Measurements from ENCODE around the gene ZNF581. TPM values are rescaled to one million over a fixed set of nuclear protein-coding genes. Genes with fewer than 3 reads are reported as not detected.

Gene ZNF581
- total and polyA plus RNA-seq, 9 donors = 11.2 to 40.2 (median 34.0) TPM

DNA sequence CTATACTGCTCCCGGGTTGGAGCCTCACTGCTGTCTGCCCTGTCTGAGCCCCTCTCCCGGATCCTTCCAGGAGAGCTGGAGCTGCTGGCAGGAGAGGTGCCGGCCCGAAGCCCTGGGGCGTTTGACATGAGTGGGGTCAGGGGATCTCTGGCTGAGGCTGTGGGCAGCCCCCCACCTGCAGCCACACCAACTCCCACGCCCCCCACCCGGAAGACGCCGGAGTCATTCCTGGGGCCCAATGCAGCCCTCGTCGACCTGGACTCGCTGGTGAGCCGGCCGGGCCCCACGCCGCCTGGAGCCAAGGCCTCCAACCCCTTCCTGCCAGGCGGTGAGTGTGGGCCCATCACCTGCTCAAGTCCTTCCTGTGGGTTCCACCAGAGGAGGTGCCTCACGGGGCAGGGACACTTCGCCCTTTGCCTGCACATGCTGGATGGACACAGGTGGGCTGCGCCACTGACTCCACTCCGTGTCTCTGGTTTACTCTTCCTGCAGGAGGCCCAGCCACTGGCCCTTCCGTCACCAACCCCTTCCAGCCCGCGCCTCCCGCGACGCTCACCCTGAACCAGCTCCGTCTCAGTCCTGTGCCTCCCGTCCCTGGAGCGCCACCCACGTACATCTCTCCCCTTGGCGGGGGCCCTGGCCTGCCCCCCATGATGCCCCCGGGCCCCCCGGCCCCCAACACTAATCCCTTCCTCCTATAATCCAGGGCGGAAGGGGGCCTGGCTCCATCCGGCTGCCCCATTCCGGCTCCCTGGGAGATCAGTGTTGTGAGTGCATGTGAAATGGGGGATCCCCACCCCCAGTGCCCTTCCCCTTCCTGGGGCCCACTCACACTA, 51.4 kb downstream of the ZNF581 start:
- peak in 2 of 5 donors; percentile 6 to 33 for DNase-seq
- intact Hi-C loops (cut with DNase I) = no loop called here

More for the DNA sequence above, 51.4 kb downstream of the ZNF581 start:
- Histone ChIP-seq H3K9me3 (no peaks in the 10 kb centered on the region), H3K27ac (no peak overlapping the region), H3K36me3 (no peaks in the 10 kb centered on the region), H3K4me1 (ENCODE audit: insufficient read depth) (no peaks in the 10 kb centered on the region), H3K27me3 (no peaks in the 10 kb centered on the region), H3K4me3 (no peak overlapping the region)
- WGBS, 3 donors = 90 to 92% (median 91%) methylated on average over 33 to 37 of the region's 37 CpGs
- TF ChIP-seq EP300 (IDR thresholded peaks at IDR 0.05) (no peak), POLR2A (IDR thresholded peaks at IDR 0.05) (no peak)
- TF ChIP-seq, protein P1, sequence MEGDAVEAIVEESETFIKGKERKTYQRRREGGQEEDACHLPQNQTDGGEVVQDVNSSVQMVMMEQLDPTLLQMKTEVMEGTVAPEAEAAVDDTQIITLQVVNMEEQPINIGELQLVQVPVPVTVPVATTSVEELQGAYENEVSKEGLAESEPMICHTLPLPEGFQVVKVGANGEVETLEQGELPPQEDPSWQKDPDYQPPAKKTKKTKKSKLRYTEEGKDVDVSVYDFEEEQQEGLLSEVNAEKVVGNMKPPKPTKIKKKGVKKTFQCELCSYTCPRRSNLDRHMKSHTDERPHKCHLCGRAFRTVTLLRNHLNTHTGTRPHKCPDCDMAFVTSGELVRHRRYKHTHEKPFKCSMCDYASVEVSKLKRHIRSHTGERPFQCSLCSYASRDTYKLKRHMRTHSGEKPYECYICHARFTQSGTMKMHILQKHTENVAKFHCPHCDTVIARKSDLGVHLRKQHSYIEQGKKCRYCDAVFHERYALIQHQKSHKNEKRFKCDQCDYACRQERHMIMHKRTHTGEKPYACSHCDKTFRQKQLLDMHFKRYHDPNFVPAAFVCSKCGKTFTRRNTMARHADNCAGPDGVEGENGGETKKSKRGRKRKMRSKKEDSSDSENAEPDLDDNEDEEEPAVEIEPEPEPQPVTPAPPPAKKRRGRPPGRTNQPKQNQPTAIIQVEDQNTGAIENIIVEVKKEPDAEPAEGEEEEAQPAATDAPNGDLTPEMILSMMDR (IDR thresholded peaks at IDR 0.05) = no peak

Other genes with a start within 250 kb of the ZNF581 start
- gene UBE2S, start 235.9 kb upstream of the ZNF581 start, total RNA-seq = 10 to 100 TPM; 10.0 to 30.1 (median 17.9) TPM
- 1 to 10 TPM; 3.2 to 8.2 TPM for gene UBE2S, start 235.9 kb upstream of the ZNF581 start, polyA plus RNA-seq
- gene SHISA7, start 200.3 kb upstream of the ZNF581 start, total RNA-seq = not detected
- not detected for gene SHISA7, start 200.3 kb upstream of the ZNF581 start, polyA plus RNA-seq
- 10 to 100 TPM; 21.8 to 39.2 (median 31.7) TPM for gene ISOC2, start 182.0 kb upstream of the ZNF581 start, total RNA-seq
- 10 to 100 TPM in 1 of 2 donors, 1 to 10 TPM in 1; 1.4 to 39.4 TPM for gene ISOC2, start 182.0 kb upstream of the ZNF581 start, polyA plus RNA-seq
- gene C19orf85, start 178.9 kb upstream of the ZNF581 start, total RNA-seq = not detected
- not detected for gene C19orf85, start 178.9 kb upstream of the ZNF581 start, polyA plus RNA-seq
- 10 to 100 TPM in 2 of 7 donors, 1 to 10 TPM in 5; 3.8 to 18.4 (median 8.7) TPM for gene ZNF628, start 167.0 kb upstream of the ZNF581 start, total RNA-seq
- gene ZNF628, start 167.0 kb upstream of the ZNF581 start, polyA plus RNA-seq = 1 to 10 TPM in 1 of 2 donors, not detected in 1; 8.7 TPM
- gene NAT14, start 158.5 kb upstream of the ZNF581 start, total RNA-seq = 10 to 100 TPM in 6 of 7 donors, 1 to 10 TPM in 1; 9.2 to 40.4 (median 35.8) TPM
- gene NAT14, start 158.5 kb upstream of the ZNF581 start, polyA plus RNA-seq = 10 to 100 TPM in 1 of 2 donors, 1 to 10 TPM in 1; 3.2 to 23.5 TPM
- gene SSC5D, start 155.2 kb upstream of the ZNF581 start, total RNA-seq = 10 to 100 TPM in 6 of 7 donors, 1 to 10 TPM in 1; 5.7 to 29.7 (median 21.1) TPM
- gene SSC5D, start 155.2 kb upstream of the ZNF581 start, polyA plus RNA-seq = 10 to 100 TPM; 10.1 to 11.4 TPM
- 1 to 10 TPM in 1 of 7 donors, under 1 TPM in 1, not detected in 5; 0.20 to 1.0 TPM for gene SBK2, start 106.5 kb upstream of the ZNF581 start, total RNA-seq
- gene SBK2, start 106.5 kb upstream of the ZNF581 start, polyA plus RNA-seq = not detected
- under 1 TPM in 4 of 7 donors, not detected in 3; 0.17 to 0.34 (median 0.26) TPM for gene SBK3, start 98.1 kb upstream of the ZNF581 start, total RNA-seq
- not detected for gene SBK3, start 98.1 kb upstream of the ZNF581 start, polyA plus RNA-seq
- gene ZNF579, start 62.8 kb upstream of the ZNF581 start, total RNA-seq = 10 to 100 TPM in 5 of 7 donors, 1 to 10 TPM in 2; 2.7 to 24.4 (median 16.8) TPM
- 10 to 100 TPM in 1 of 2 donors, 1 to 10 TPM in 1; 5.6 to 10.5 TPM for gene ZNF579, start 62.8 kb upstream of the ZNF581 start, polyA plus RNA-seq
- gene FIZ1, start 44.1 kb upstream of the ZNF581 start, total RNA-seq = 10 to 100 TPM in 5 of 7 donors, 1 to 10 TPM in 2; 3.6 to 22.7 (median 16.6) TPM
- gene FIZ1, start 44.1 kb upstream of the ZNF581 start, polyA plus RNA-seq = 10 to 100 TPM in 1 of 2 donors, 1 to 10 TPM in 1; 9.4 to 11.0 TPM
- 10 to 100 TPM; 13.7 to 22.3 (median 17.8) TPM for gene ZNF524, start 43.4 kb upstream of the ZNF581 start, total RNA-seq
- 10 to 100 TPM in 1 of 2 donors, under 1 TPM in 1; 0.15 to 28.0 TPM for gene ZNF524, start 43.4 kb upstream of the ZNF581 start, polyA plus RNA-seq
- 10 to 100 TPM in 5 of 7 donors, 1 to 10 TPM in 2; 4.0 to 20.9 (median 17.6) TPM for gene ZNF865, start 38.0 kb upstream of the ZNF581 start, total RNA-seq
- gene ZNF865, start 38.0 kb upstream of the ZNF581 start, polyA plus RNA-seq = 10 to 100 TPM in 1 of 2 donors, under 1 TPM in 1; 0.42 to 10.5 TPM
- gene ZNF784, start 19.1 kb upstream of the ZNF581 start, total RNA-seq = 10 to 100 TPM in 4 of 7 donors, 1 to 10 TPM in 3; 6.5 to 16.9 (median 11.7) TPM
- gene ZNF784, start 19.1 kb upstream of the ZNF581 start, polyA plus RNA-seq = 10 to 100 TPM in 1 of 2 donors, 1 to 10 TPM in 1; 6.0 to 12.3 TPM
- 10 to 100 TPM; 24.9 to 70.6 (median 65.3) TPM for gene ZNF580, start 2.6 kb upstream of the ZNF581 start, total RNA-seq
- gene ZNF580, start 2.6 kb upstream of the ZNF581 start, polyA plus RNA-seq = 10 to 100 TPM; 14.5 to 37.3 TPM
- gene CCDC106, start 4.6 kb downstream of the ZNF581 start, total RNA-seq = 10 to 100 TPM; 10.6 to 20.2 (median 14.7) TPM
- gene CCDC106, start 4.6 kb downstream of the ZNF581 start, polyA plus RNA-seq = 10 to 100 TPM in 1 of 2 donors, 1 to 10 TPM in 1; 3.1 to 13.5 TPM
- gene U2AF2, start 11.4 kb downstream of the ZNF581 start, total RNA-seq = 100 to 1,000 TPM in 6 of 7 donors, 10 to 100 TPM in 1; 76.9 to 183 (median 158) TPM
- gene U2AF2, start 11.4 kb downstream of the ZNF581 start, polyA plus RNA-seq = 100 to 1,000 TPM in 1 of 2 donors, 10 to 100 TPM in 1; 27.3 to 135 TPM
- gene EPN1, start 31.6 kb downstream of the ZNF581 start, total RNA-seq = 100 to 1,000 TPM in 5 of 7 donors, 10 to 100 TPM in 2; 53.4 to 187 (median 142) TPM
- gene EPN1, start 31.6 kb downstream of the ZNF581 start, polyA plus RNA-seq = 100 to 1,000 TPM in 1 of 2 donors, 10 to 100 TPM in 1; 11.0 to 106 TPM
- not detected for gene NLRP9, start 94.8 kb downstream of the ZNF581 start, total RNA-seq
- under 1 TPM; 0.17 to 0.80 TPM for gene NLRP9, start 94.8 kb downstream of the ZNF581 start, polyA plus RNA-seq
- not detected for gene RFPL4A, start 115.4 kb downstream of the ZNF581 start, total RNA-seq
- gene RFPL4A, start 115.4 kb downstream of the ZNF581 start, polyA plus RNA-seq = not detected
- gene RFPL4AL1, start 125.5 kb downstream of the ZNF581 start, total RNA-seq = under 1 TPM in 1 of 7 donors, not detected in 6; 0.54 TPM
- not detected for gene RFPL4AL1, start 125.5 kb downstream of the ZNF581 start, polyA plus RNA-seq
- gene NLRP11, start 188.3 kb downstream of the ZNF581 start, total RNA-seq = under 1 TPM in 6 of 7 donors, not detected in 1; 0.08 to 0.62 (median 0.42) TPM
- under 1 TPM; 0.13 to 0.51 TPM for gene NLRP11, start 188.3 kb downstream of the ZNF581 start, polyA plus RNA-seq
- gene NLRP4, start 192.9 kb downstream of the ZNF581 start, total RNA-seq = not detected
- 1 to 10 TPM in 1 of 2 donors, under 1 TPM in 1; 0.37 to 1.5 TPM for gene NLRP4, start 192.9 kb downstream of the ZNF581 start, polyA plus RNA-seq

Measured in ovary (tissue), 9 donors.